GM18498 (cell line): ENCODE results near the gene TTC31.

Experiments used
- ATAC-seq: cut with Tn5 transposase; IDR thresholded peaks from one replicate; pipeline ENCODE4 v1.9.1; 2021; ENCODE audit warnings: mild to moderate bottlenecking, moderate library complexity; ENCODE audit not compliant: unreplicated experiment

Gene TTC31

DNA sequence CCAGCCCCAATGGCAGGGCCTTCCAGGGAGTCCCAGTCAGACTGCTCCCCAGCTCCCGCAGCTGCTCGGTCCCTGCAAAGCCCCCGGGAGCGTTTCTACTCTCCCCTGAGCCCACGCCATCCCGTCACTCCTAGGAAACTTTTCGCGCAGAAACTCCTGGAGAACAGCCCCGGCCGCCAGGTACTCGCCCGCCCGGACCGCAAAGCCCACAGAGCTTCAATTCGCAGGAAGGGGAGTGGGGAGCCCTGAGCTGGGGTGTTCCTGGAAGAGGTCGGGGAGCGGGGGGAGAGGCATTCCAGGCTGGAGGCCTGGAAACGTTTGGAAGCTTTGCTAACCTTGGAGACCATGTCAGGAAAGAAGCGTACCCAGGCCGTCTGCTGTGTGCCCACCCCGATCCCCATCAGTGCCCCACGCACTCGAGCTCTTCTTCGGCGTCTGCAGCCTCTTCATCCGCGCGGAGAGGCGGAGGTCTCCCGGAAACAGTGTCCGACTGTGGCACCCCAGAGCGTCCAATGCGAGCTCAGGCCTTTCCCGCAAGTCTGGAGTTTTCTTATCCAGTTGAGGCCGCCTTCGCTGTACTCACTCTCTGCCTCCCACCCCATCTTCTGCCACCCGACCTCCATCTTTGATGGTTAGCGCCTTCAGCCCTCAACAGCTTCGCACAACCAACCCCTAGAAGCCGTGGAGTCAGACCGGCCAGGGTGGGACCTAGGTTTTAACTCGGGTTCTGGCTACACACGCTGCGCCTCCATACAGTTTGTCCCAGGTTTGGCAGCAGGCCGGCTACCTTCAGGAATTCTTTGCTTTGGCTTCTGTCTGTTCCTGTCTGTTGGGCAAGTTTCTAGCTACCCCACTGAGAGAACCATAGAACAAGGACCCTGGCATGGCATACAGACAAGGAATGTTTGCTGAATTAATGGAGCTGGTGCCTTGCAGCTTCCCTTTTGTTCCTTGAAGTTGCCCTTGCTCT lies 20.9 kb downstream of the TTC31 start:
- ATAC-seq: no peak

GRCh38 chr2:74504591-74504990 lies 21.7 kb downstream of the TTC31 start:
- ATAC-seq: no peak

- ATAC-seq: no peak
Measured at GRCh38 chr2:74505448-74506246, 22.8 kb downstream of the TTC31 start.

GRCh38 chr2:74507145-74507925 lies 24.5 kb downstream of the TTC31 start, which contains the start of gene PCGF1:
TSS of gene PCGF1 (minus strand) at chr2:74507695. CDS start at chr2:74507668, 27 bp downstream.
- peak; percentile 85 for ATAC-seq

- peak; percentile 12 for ATAC-seq
Measured at GRCh38 chr2:74507926-74508520, 25.1 kb downstream of the TTC31 start.

- ATAC-seq: no peak
Measured at GRCh38 chr2:74510272-74510671, 27.4 kb downstream of the TTC31 start.

DNA sequence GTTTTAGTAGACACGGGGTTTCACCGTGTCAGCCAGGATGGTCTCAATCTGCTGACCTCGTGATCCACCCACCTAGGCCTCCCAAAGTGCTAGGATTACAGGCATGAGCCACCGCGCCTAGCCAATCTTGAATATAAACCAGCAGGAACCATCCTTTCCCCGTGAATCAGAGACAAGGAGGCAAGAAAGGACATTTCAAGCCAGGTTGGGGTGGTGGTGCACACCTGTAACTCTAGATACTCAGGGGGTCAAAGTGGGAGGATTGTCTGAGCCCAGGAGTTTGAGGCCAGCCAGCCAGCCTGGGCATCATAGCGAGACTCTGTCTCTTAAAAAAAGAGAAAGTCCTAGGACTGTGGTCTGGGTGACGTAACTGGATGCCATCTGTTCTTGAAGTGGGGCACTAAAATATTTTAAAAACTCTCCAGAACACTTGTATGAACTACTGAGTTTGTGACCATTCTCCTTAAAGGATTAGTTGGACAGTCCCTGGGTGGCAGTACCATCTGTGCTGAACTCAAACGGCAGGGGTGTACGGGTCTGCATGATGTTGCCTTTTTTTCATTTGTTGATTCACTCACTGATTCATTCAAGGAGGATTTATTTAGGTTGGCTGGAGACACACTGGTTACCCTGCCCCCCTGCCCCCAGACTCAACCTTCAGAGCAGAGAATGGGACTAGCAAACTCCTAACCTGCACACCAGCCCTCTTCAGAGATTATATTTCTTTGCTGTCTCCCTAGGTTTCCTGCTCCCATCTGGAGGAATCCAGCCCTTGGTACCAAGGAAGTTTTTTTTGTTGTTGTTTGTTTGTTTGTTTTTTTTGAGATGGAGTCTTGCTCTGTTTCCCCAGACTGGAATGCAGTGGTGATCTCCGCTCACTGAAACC lies 28.5 kb downstream of the TTC31 start:
- ATAC-seq: no peak

- ATAC-seq: no peak
Measured at GRCh38 chr2:74512744-74513604, 30.1 kb downstream of the TTC31 start.

- no peak for ATAC-seq
Measured at GRCh38 chr2:74513605-74514367, 30.9 kb downstream of the TTC31 start.

- ATAC-seq: no peak
Measured at GRCh38 chr2:74514368-74515270, 31.7 kb downstream of the TTC31 start, which contains the start of gene TLX2. TSS of gene TLX2 (plus strand) at chr2:74514450. CDS start at chr2:74514807, 357 bp downstream.

DNA sequence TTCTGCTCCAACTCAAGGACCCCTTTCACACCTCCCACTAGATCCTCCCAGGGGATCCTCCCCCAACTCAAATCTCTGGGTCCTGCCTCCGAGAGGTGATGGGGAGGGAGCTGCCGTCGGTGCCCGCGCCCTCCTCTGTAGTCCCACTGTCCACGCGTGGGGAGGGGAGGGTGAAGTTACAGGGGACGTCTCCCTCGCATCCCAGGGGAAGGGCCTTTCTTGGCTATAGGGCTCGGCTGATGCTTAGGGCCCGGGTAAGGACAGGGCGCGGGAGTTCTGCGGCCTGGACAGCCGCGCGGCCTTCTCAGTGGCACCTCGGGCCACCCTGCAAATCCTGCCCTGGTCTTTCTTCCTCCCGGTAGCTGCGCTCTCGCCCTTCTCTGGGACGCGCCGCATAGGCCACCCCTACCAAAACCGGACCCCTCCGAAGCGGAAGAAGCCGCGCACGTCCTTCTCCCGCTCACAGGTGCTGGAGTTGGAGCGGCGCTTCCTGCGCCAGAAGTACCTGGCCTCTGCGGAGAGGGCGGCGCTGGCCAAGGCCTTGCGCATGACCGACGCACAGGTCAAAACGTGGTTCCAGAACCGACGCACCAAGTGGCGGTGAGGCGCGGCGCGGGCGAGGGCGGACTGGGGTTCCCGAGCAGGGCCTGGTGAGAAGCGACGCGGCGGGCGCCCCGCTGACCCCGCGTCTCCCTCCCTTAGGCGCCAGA lies 32.5 kb downstream of the TTC31 start:
- peak; percentile 29 for ATAC-seq

GRCh38 chr2:74515981-74516633 lies 33.2 kb downstream of the TTC31 start:
- peak; percentile 74 for ATAC-seq

GRCh38 chr2:74516650-74517049 lies 33.8 kb downstream of the TTC31 start:
- ATAC-seq: no peak

- no peak for ATAC-seq
Measured at GRCh38 chr2:74522516-74522915, 39.6 kb downstream of the TTC31 start.

DNA sequence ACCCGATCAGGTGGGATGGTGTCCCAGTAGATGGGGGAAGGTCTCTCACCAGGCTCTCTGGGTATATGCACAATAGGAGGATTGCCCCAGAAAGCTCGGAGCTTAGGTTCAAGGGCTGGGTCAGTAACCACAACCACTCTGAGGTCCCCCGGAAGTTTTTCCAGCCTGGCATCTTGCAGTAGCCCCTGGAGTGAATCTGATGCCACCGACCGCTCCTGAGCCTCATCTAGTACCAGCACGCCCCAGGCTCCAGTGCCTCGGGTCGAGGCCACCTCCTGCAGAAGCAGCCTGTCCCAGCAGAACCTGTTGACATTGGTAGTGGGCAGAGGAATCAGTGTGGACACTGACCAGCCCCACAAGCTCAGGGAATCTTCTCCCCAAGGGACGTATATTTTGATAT lies 41.1 kb downstream of the TTC31 start:
- no peak for ATAC-seq
